ENCODE data around the gene FOXA1. TPM values are rescaled to one million over a fixed set of nuclear protein-coding genes. Genes with fewer than 3 reads are reported as not detected.

Gene FOXA1
- total RNA-seq, result 30.5 TPM
- long read RNA-seq, transcript FOXA1-201 (2 exons, 2,862 nt), result major isoform, 13 of 28 reads
- long read RNA-seq, partial matches to known transcripts, result 0 of 28 reads
- long read RNA-seq, other reads (novel, unspliced or antisense), result 15 of 28 reads

DNA sequence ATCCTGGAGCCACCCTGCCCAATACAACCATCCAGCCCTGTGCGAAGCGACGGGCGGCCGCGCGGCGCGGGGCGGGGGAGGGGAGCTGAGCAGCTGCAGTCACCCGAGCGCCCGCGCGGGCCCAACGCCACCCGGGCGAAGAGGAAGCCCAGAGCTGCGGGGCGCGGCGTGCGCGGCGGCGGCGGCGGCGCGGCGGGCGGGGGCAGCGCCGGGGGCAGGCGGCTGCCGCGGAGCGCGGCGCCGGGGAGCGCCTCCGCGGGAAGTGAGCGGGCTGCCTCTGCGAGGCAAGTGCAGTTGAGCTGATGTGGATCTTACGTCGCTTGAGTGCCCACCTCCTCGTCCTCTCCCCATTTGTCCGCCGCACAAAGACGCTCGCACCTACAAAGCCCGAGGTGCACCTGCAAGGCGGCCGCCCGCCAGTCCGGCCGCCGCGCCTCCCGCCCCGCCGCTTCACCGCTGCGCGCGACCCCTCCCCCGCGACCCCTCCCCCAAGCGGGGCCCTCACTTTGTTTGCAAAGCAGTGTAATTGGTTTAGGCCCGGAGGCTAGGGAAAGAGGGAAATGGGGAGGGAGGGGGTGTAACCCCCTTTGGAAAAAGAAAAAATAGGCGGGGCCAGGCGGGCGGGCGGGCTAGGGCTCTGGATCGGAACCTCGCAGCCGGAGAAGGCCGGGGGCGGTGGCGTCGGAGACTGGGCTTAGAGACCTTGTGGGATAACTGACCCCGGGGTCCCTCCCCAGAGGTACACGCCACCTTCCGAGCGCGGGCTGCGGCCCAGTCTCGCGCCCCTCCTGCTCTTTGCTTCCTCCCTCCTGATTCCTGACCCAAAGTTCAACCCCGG, at the start of gene FOXA1, which contains the start of gene TTC6:
TSS of gene FOXA1 (minus strand) at position 279 of the 838 bp plus-strand sequence. CDS start at position 2, 277 bp downstream.
TSS of gene TTC6 (plus strand) at position 659 of the 838 bp plus-strand sequence. CDS start 26,436 bp downstream, outside the sequence.
- TF ChIP-seq, protein P1, sequence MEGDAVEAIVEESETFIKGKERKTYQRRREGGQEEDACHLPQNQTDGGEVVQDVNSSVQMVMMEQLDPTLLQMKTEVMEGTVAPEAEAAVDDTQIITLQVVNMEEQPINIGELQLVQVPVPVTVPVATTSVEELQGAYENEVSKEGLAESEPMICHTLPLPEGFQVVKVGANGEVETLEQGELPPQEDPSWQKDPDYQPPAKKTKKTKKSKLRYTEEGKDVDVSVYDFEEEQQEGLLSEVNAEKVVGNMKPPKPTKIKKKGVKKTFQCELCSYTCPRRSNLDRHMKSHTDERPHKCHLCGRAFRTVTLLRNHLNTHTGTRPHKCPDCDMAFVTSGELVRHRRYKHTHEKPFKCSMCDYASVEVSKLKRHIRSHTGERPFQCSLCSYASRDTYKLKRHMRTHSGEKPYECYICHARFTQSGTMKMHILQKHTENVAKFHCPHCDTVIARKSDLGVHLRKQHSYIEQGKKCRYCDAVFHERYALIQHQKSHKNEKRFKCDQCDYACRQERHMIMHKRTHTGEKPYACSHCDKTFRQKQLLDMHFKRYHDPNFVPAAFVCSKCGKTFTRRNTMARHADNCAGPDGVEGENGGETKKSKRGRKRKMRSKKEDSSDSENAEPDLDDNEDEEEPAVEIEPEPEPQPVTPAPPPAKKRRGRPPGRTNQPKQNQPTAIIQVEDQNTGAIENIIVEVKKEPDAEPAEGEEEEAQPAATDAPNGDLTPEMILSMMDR (IDR thresholded peaks at IDR 0.05), result no peak
- peaks cover 36% of the 10 kb centered on the region for H3K4me1 ChIP-seq
- peaks cover 92% of the 10 kb centered on the region for H3K27me3 ChIP-seq (ENCODE audit: low read depth)
- ATAC-seq (peak; percentile 31 to 37), DNase-seq (peak; percentile 79)
- intact Hi-C loops (cut with DNase I), result loop anchor here (5.0 kb wide), 1 partner anchor 348 kb away; no protein-coding TSS in a partner anchor
- H3K36me3 ChIP-seq, result no peaks in the 10 kb centered on the region
- H3K27ac ChIP-seq, result peak within 1 kb of the TSS; percentile 92
- H3K9me3 ChIP-seq, result no peaks in the 10 kb centered on the region
- H3K4me3 ChIP-seq, result peak within 1 kb of the TSS; percentile 60

DNA sequence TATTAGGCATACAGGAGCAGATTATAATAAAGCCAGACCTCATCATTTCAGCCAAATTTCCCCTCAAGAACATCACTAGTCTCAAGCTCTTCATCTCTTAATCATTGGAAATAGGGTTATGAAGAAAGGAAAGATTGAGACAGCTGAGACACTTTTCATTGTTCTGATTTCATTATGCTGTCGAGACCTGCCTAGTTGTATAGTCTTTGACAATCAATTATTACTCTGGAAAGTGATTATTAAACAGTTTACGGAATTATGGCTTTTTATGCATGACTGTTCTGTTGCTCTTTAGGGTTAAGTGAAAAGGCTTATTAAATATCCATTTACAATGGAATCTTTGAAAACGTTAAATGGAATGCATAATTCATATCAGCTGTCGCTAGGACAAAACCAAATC, 48.7 kb upstream of the FOXA1 start:
- no peaks in the 10 kb centered on the region for H3K9me3 ChIP-seq
- intact Hi-C loops (cut with DNase I), result no loop called here
- DNase-seq (no peak), ATAC-seq (no peak)
- no peak overlapping the region for H3K4me3 ChIP-seq
- H3K36me3 ChIP-seq, result no peaks in the 10 kb centered on the region
- no peak overlapping the region for H3K27ac ChIP-seq
- no peaks in the 10 kb centered on the region for H3K27me3 ChIP-seq (ENCODE audit: low read depth)
- H3K4me1 ChIP-seq, result no peaks in the 10 kb centered on the region
- TF ChIP-seq, protein P1 (IDR thresholded peaks at IDR 0.05), result no peak

DNA sequence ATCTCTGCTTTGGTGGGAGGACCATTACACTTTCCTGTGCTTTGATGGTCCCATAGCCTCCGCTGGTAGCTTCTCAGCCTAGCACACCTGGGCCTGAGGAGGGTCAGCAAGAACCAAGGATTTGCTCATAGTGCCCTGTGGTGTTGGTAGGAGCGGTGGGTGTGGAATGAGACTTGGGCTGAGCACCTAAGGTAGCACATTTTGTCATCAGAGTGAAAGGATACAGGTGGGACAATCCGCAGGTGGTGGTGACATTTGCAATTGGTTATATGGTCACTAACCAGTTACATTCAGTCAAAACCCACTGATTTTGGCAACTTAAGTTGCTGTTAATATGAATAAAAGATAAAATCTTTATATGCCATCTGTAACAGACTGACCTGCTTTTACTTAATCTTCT, 47.1 kb upstream of the FOXA1 start:
- TF ChIP-seq, protein P1 (IDR thresholded peaks at IDR 0.05), result no peak
- no peaks in the 10 kb centered on the region for H3K27me3 ChIP-seq (ENCODE audit: low read depth)
- no peak overlapping the region for H3K27ac ChIP-seq
- no peaks in the 10 kb centered on the region for H3K36me3 ChIP-seq
- H3K9me3 ChIP-seq, result no peaks in the 10 kb centered on the region
- intact Hi-C loops (cut with DNase I), result no loop called here
- no peak overlapping the region for H3K4me3 ChIP-seq
- no peaks in the 10 kb centered on the region for H3K4me1 ChIP-seq
- no peak for ATAC-seq
- no peak for DNase-seq

DNA sequence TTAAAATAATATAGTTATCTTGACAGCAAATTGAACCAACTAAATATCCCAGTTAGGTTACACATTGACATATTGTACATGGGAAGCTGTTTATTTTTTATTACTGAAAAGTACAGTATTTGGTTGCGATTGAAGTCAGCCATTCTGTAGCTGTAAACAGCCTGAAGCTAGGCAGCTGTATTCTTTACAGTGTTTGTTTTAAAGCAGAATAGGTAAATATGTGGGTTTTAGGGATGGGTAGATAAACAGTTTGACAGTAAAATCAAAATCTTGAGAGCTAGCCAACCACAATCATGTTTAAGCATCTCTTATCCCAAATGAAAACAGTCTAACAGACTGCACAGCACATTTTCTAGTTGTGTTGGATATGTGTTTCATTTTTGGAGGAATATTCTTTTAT, 46.1 kb upstream of the FOXA1 start:
- no peaks in the 10 kb centered on the region for H3K36me3 ChIP-seq
- TF ChIP-seq, protein P1 (IDR thresholded peaks at IDR 0.05), result no peak
- intact Hi-C loops (cut with DNase I), result no loop called here
- DNase-seq (no peak), ATAC-seq (no peak)
- H3K27me3 ChIP-seq (ENCODE audit: low read depth), result no peaks in the 10 kb centered on the region
- no peak overlapping the region for H3K27ac ChIP-seq
- H3K4me1 ChIP-seq, result no peaks in the 10 kb centered on the region
- no peak overlapping the region for H3K4me3 ChIP-seq
- no peaks in the 10 kb centered on the region for H3K9me3 ChIP-seq

DNA sequence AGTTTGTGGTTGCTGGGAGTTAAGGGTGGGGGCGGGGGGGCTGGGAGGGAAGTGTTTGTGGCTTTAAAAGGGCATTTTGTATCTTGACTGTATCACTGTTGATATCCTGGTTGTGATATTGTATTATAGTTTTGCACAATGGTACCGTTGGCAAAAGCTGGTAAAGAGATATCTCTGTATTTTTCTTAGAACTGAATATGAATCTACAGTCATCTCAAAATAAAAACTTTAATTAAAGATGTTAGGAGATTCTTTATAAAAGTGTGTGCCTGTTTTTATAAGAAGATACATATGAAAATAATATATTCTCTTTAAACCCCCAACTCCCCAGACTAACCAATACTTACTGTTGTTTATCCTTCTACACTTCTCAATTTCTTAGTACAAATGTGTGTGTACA, 43.5 kb upstream of the FOXA1 start:
- no peak overlapping the region for H3K27ac ChIP-seq
- TF ChIP-seq, protein P1 (IDR thresholded peaks at IDR 0.05), result no peak

More for the DNA sequence above, 43.5 kb upstream of the FOXA1 start:
- intact Hi-C loops (cut with DNase I), result no loop called here
- DNase-seq (no peak), ATAC-seq (no peak)
- H3K4me1 ChIP-seq, result no peaks in the 10 kb centered on the region
- H3K9me3 ChIP-seq, result no peaks in the 10 kb centered on the region
- no peak overlapping the region for H3K4me3 ChIP-seq
- no peaks in the 10 kb centered on the region for H3K27me3 ChIP-seq (ENCODE audit: low read depth)
- H3K36me3 ChIP-seq, result no peaks in the 10 kb centered on the region

All from lower lobe of right lung (tissue), 2 donors.